ENCODE measurements around the gene EEF1B2.

DNA sequence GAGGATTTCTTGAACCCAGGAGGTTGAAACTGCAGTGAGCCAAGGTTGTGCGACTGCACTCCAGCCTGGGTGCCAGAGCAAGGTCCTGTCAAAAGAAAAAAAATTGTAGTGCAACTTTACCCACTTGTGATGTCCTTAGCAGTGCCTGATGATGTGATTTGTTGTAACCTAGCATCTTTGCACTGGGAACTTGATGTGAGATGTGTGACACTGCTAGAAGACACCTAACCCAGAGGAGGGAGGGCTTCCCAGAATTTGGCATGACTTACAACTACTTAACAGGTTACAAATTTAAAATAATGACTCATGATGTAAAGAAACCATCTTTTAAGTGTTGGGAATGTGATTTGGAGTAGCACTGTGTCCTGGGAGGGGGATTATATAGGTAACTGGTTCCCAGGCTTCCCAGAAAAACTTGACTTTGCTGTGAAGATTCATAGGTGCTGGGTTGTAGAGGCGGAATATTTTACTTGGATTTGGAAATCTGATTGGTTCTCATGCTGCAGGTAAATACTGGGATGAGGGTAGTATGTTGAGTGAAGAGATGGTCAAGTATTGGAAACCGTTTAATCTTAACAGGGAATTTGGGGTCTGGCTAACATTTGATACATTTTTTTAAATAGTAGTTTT lies 3.7 kb downstream of the EEF1B2 start:
- TF ChIP-seq, protein P1, sequence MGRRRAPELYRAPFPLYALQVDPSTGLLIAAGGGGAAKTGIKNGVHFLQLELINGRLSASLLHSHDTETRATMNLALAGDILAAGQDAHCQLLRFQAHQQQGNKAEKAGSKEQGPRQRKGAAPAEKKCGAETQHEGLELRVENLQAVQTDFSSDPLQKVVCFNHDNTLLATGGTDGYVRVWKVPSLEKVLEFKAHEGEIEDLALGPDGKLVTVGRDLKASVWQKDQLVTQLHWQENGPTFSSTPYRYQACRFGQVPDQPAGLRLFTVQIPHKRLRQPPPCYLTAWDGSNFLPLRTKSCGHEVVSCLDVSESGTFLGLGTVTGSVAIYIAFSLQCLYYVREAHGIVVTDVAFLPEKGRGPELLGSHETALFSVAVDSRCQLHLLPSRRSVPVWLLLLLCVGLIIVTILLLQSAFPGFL (CRISPR knock-in tag; IDR thresholded peaks at IDR 0.05; ENCODE audit: borderline replicate concordance) = no peak
- TF ChIP-seq FOXJ3 (CRISPR knock-in tag; IDR thresholded peaks at IDR 0.05; ENCODE audit: borderline replicate concordance) = no peak
- TF ChIP-seq, protein P2, sequence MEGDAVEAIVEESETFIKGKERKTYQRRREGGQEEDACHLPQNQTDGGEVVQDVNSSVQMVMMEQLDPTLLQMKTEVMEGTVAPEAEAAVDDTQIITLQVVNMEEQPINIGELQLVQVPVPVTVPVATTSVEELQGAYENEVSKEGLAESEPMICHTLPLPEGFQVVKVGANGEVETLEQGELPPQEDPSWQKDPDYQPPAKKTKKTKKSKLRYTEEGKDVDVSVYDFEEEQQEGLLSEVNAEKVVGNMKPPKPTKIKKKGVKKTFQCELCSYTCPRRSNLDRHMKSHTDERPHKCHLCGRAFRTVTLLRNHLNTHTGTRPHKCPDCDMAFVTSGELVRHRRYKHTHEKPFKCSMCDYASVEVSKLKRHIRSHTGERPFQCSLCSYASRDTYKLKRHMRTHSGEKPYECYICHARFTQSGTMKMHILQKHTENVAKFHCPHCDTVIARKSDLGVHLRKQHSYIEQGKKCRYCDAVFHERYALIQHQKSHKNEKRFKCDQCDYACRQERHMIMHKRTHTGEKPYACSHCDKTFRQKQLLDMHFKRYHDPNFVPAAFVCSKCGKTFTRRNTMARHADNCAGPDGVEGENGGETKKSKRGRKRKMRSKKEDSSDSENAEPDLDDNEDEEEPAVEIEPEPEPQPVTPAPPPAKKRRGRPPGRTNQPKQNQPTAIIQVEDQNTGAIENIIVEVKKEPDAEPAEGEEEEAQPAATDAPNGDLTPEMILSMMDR (IDR thresholded peaks at IDR 0.05) = no peak
- TF ChIP-seq SOX15 (CRISPR knock-in tag; IDR thresholded peaks at IDR 0.05) = no peak
- TF ChIP-seq, protein P3, sequence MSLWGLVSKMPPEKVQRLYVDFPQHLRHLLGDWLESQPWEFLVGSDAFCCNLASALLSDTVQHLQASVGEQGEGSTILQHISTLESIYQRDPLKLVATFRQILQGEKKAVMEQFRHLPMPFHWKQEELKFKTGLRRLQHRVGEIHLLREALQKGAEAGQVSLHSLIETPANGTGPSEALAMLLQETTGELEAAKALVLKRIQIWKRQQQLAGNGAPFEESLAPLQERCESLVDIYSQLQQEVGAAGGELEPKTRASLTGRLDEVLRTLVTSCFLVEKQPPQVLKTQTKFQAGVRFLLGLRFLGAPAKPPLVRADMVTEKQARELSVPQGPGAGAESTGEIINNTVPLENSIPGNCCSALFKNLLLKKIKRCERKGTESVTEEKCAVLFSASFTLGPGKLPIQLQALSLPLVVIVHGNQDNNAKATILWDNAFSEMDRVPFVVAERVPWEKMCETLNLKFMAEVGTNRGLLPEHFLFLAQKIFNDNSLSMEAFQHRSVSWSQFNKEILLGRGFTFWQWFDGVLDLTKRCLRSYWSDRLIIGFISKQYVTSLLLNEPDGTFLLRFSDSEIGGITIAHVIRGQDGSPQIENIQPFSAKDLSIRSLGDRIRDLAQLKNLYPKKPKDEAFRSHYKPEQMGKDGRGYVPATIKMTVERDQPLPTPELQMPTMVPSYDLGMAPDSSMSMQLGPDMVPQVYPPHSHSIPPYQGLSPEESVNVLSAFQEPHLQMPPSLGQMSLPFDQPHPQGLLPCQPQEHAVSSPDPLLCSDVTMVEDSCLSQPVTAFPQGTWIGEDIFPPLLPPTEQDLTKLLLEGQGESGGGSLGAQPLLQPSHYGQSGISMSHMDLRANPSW (CRISPR knock-in tag; conservative IDR thresholded peaks at IDR 0.05; ENCODE audit: low read depth) = no peak
- no peak for TF ChIP-seq CREB1 (CRISPR knock-in tag; IDR thresholded peaks at IDR 0.05)
- TF ChIP-seq TEAD1 (CRISPR knock-in tag; IDR thresholded peaks at IDR 0.05) = no peak
- no peak for TF ChIP-seq ZNF232 (CRISPR knock-in tag; IDR thresholded peaks at IDR 0.05)
- TF ChIP-seq NR3C1 (CRISPR knock-in tag; conservative IDR thresholded peaks at IDR 0.05; ENCODE audit: low read depth) = no peak
- no peak for TF ChIP-seq RELA (CRISPR knock-in tag; IDR thresholded peaks at IDR 0.05; ENCODE audit: borderline replicate concordance)
- TF ChIP-seq, protein P4, sequence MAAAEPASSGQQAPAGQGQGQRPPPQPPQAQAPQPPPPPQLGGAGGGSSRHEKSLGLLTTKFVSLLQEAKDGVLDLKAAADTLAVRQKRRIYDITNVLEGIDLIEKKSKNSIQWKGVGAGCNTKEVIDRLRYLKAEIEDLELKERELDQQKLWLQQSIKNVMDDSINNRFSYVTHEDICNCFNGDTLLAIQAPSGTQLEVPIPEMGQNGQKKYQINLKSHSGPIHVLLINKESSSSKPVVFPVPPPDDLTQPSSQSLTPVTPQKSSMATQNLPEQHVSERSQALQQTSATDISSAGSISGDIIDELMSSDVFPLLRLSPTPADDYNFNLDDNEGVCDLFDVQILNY (CRISPR knock-in tag; IDR thresholded peaks at IDR 0.05) = no peak
- TF ChIP-seq ZNF138 (CRISPR knock-in tag; conservative IDR thresholded peaks at IDR 0.05) = no peak
- no peak for TF ChIP-seq SP1 (CRISPR knock-in tag; conservative IDR thresholded peaks at IDR 0.05)

All from WTC11 (cell line).